ENCODE results near the gene DNAJC17.
A peak's percentile ranks its signal among the peaks of the same experiment; 100 is the strongest.

The DNAJC17 gene

GRCh38 chr15:40767838-40768500 is 39.3 kb downstream of the DNAJC17 start:
- H3K9ac ChIP-seq = no peak overlapping the region
- no peak for TF ChIP-seq CTCF (IDR thresholded peaks at IDR 0.05)
- H2AFZ ChIP-seq = no peak overlapping the region
- H3K27me3 ChIP-seq (ENCODE audit: control insufficient read depth, insufficient read depth, low read length) = no peaks in the 10 kb centered on the region
- H3K4me1 ChIP-seq = peaks cover 3% of the 10 kb centered on the region
- no peaks in the 10 kb centered on the region for H3K79me2 ChIP-seq
- no peaks in the 10 kb centered on the region for H3K9me3 ChIP-seq (ENCODE audit: control insufficient read depth, low read length)
- H3K36me3 ChIP-seq (ENCODE audit: control insufficient read depth, insufficient read depth, low read length) = no peaks in the 10 kb centered on the region
- H3K4me2 ChIP-seq (ENCODE audit: low read length) = no peak overlapping the region
- no peak overlapping the region for H3K27ac ChIP-seq
- no peak overlapping the region for H3K4me3 ChIP-seq (ENCODE audit: low read depth, low read length)

DNA sequence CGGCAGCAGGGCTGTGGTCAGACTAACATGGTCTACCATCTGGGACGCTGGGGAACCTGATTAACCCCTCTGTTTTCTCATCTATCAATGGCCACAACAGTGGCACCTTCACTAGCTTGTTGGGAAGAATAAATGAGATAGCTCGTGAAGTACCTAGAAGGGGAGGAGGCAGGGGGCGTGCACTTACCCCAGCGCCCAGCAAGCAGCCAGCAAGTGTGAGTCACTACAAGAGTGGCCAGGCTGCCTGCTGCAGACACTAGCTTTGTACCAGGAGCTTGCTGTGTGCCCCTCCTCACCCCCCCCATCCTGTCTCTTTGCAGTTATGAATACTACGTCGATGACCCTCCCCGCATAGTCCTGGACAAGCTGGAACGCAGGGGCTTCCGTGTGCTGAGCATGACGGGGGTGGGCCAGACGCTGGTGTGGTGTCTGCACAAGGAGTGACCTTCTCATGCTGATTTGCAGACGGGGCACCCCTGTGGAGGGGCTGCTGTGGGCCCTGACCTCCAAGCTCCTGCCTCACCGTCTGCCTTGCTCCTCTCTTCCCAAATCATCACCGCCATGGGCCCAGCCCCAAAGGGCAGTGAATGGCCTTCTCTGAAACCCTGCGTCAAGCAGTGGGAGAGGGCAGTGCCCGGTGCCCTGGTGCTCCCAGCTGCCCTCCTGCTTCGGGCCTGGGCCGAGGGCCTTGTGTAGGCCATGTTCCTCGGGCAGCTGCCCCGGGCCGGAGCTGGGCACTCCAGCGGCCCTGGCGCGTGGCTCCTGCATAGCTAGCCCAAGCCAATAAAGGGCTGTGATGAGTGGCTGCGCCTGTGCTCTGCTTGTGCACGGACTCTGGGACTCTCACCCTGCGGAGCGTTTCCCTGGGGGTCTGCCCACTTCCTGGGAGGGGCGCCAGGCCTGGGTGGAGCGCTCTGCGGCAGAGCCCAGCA is 40.1 kb downstream of the DNAJC17 start:
- TF ChIP-seq CTCF (IDR thresholded peaks at IDR 0.05) = no peak
- no peak overlapping the region for H3K4me2 ChIP-seq (ENCODE audit: low read length)
- no peak overlapping the region for H3K27ac ChIP-seq
- no peaks in the 10 kb centered on the region for H3K36me3 ChIP-seq (ENCODE audit: control insufficient read depth, insufficient read depth, low read length)
- no peak overlapping the region for H3K9ac ChIP-seq
- no peaks in the 10 kb centered on the region for H3K27me3 ChIP-seq (ENCODE audit: control insufficient read depth, insufficient read depth, low read length)
- peaks cover 3% of the 10 kb centered on the region for H3K4me1 ChIP-seq
- no peak overlapping the region for H3K4me3 ChIP-seq (ENCODE audit: low read depth, low read length)
- no peaks in the 10 kb centered on the region for H3K9me3 ChIP-seq (ENCODE audit: control insufficient read depth, low read length)
- no peaks in the 10 kb centered on the region for H3K79me2 ChIP-seq
- no peak overlapping the region for H2AFZ ChIP-seq

GRCh38 chr15:40766194-40766815 is 41.0 kb downstream of the DNAJC17 start:
- no peak overlapping the region for H3K4me2 ChIP-seq (ENCODE audit: low read length)
- peaks cover 3% of the 10 kb centered on the region for H3K4me1 ChIP-seq
- H3K27me3 ChIP-seq (ENCODE audit: control insufficient read depth, insufficient read depth, low read length) = no peaks in the 10 kb centered on the region
- no peak overlapping the region for H2AFZ ChIP-seq
- no peak overlapping the region for H3K4me3 ChIP-seq (ENCODE audit: low read depth, low read length)
- H3K27ac ChIP-seq = no peak overlapping the region
- no peaks in the 10 kb centered on the region for H3K36me3 ChIP-seq (ENCODE audit: control insufficient read depth, insufficient read depth, low read length)
- H3K9ac ChIP-seq = no peak overlapping the region
- no peaks in the 10 kb centered on the region for H3K9me3 ChIP-seq (ENCODE audit: control insufficient read depth, low read length)
- no peak for TF ChIP-seq CTCF (IDR thresholded peaks at IDR 0.05)
- H3K79me2 ChIP-seq = no peaks in the 10 kb centered on the region

DNA sequence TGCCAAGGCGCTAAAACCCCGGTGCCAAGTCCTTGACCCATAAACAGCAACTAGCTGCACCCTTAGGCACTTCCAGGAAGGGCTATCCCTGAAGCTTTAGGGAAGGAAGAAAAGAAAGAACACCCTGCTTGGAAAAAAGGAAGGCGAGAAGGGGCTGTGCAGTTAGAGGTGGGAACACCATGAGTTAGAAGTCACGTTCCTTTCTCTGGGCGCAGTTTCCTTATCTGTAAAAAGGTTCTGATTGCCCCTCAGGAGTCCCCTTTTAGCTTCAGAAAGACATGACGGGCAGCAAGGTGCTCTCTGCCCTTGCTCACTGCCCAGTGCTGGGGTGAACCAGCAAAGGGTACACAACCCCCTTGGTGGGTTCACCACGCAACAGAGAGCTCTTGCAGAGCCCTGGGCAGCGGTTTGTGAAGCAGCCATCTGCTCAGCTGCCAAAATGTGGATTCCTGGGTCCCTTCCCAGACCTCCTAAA is 42.6 kb downstream of the DNAJC17 start:
- peak overlapping the region; percentile 76 for H3K4me2 ChIP-seq (ENCODE audit: low read length)
- H3K27me3 ChIP-seq (ENCODE audit: control insufficient read depth, insufficient read depth, low read length) = no peaks in the 10 kb centered on the region
- peaks cover 3% of the 10 kb centered on the region for H3K4me1 ChIP-seq
- H3K27ac ChIP-seq = peak overlapping the region; percentile 56
- no peak overlapping the region for H3K9ac ChIP-seq
- no peak for TF ChIP-seq CTCF (IDR thresholded peaks at IDR 0.05)
- H3K4me3 ChIP-seq (ENCODE audit: low read depth, low read length) = peak overlapping the region; percentile 46
- H2AFZ ChIP-seq = peak overlapping the region; percentile 85
- no peaks in the 10 kb centered on the region for H3K79me2 ChIP-seq
- no peaks in the 10 kb centered on the region for H3K9me3 ChIP-seq (ENCODE audit: control insufficient read depth, low read length)
- H3K36me3 ChIP-seq (ENCODE audit: control insufficient read depth, insufficient read depth, low read length) = no peaks in the 10 kb centered on the region

All from parathyroid adenoma (tissue), 2 donors.